AG20443 (cell line): ENCODE measurements around the gene MRGPRE.

Experiments
- DNase-seq: peaks from one replicate; pipeline ENCODE4 v3.0.0; 2012; ENCODE audit warnings: low spot score, mixed read lengths

The MRGPRE gene

GRCh38 chr11:3196161-3197043 is 35.8 kb downstream of the MRGPRE start:
- DNase-seq: no peak

- no peak for DNase-seq
Observed at GRCh38 chr11:3195251-3196160, 36.7 kb downstream of the MRGPRE start.

GRCh38 chr11:3194016-3194816 is 38.0 kb downstream of the MRGPRE start:
- DNase-seq: no peak

GRCh38 chr11:3193373-3194015 is 38.7 kb downstream of the MRGPRE start:
- DNase-seq: no peak

GRCh38 chr11:3192511-3193372 is 39.5 kb downstream of the MRGPRE start:
- no peak for DNase-seq

- no peak for DNase-seq
Observed at GRCh38 chr11:3191586-3192324, 40.5 kb downstream of the MRGPRE start.

GRCh38 chr11:3190600-3190999 is 41.6 kb downstream of the MRGPRE start:
- DNase-seq: no peak

- DNase-seq: no peak
Observed at GRCh38 chr11:3189886-3190583, 42.2 kb downstream of the MRGPRE start.

GRCh38 chr11:3189196-3189843 is 42.9 kb downstream of the MRGPRE start:
- no peak for DNase-seq

GRCh38 chr11:3188496-3189195 is 43.6 kb downstream of the MRGPRE start:
- no peak for DNase-seq

- no peak for DNase-seq
Observed at GRCh38 chr11:3186166-3186953, 45.9 kb downstream of the MRGPRE start.

GRCh38 chr11:3184732-3185347 is 47.4 kb downstream of the MRGPRE start:
- no peak for DNase-seq

- no peak for DNase-seq
Observed at GRCh38 chr11:3183523-3183922, 48.7 kb downstream of the MRGPRE start.

- DNase-seq: no peak
Observed at GRCh38 chr11:3182462-3182852, 49.8 kb downstream of the MRGPRE start.

GRCh38 chr11:3181725-3182461 is 50.3 kb downstream of the MRGPRE start:
- DNase-seq: no peak

GRCh38 chr11:3180869-3181268 is 51.3 kb downstream of the MRGPRE start:
- no peak for DNase-seq
